HepG2 (cell line): ENCODE data around the gene SF1.

Experiments
- MIXL1 ChIP-seq: IDR thresholded peaks from 2 replicates; pipeline ENCODE4 v1.6.1; 2016
- NFRKB ChIP-seq: fragments of 450-650 bp; IDR thresholded peaks from 2 replicates; pipeline ENCODE4 v1.6.1; 2017
- RNF2 ChIP-seq: fragments of 450-650 bp; conservative IDR thresholded peaks from 2 replicates; pipeline ENCODE4 v1.6.1; 2016; ENCODE audit warnings: low read depth
- ZBTB21 ChIP-seq: sonication (generic); formaldehyde crosslinking; IDR thresholded peaks from 2 replicates; pipeline ENCODE4 v1.4.0; 2020; ENCODE audit warnings: missing genetic modification reagents
- TF ChIP-seq, protein P1 (sequence below): sonication (generic); formaldehyde crosslinking; IDR thresholded peaks from 2 replicates; pipeline ENCODE4 v1.8.1; 2023; ENCODE audit warnings: mild to moderate bottlenecking, missing genetic modification reagents

DNA sequence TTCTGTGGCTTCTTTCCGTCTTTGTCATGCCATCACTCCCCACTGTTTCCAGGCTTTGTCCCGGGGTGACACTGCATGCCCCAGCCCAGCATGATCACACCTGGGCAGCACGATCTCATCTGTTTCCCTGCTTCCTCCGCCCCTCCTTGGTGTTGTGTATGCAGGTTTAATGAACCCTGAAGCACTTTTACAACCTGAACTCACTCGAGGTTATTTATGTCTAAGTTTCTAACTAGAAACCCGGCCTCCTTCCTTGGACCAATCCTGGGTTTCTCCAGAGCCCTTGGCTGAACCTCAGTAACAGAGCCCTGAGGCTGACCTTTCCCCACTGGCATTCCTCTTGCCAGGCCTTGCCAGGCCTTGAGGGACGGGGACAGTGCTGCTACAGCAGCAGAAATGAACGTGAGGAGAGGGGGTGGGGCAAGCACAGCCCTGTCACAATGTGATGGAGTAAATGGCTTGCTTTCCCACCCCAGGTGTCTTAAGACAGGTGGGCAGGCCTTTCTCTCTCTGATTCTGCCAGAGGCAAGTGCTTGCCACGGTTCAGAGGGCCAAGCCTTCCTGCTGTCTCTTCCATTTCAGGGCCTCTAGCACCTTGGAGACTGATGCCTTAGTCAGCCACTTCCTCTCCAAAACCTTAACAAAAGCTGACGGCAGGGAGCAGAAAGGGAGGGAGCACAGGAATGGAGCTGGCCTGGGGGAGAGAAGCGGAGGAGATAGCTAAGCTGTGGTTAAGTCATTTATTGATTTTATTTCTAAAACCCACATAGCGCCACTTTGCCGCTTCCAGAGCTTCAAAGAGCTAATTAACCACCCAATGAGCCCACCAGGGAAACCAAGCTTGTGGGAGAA is 15.4 kb downstream of the SF1 start:
- TF ChIP-seq ZBTB21 (CRISPR knock-in tag), result no peak
- no peak for TF ChIP-seq NFRKB
- TF ChIP-seq RNF2, result no peak
- TF ChIP-seq MIXL1 (CRISPR knock-in tag), result no peak
- TF ChIP-seq, protein P1, sequence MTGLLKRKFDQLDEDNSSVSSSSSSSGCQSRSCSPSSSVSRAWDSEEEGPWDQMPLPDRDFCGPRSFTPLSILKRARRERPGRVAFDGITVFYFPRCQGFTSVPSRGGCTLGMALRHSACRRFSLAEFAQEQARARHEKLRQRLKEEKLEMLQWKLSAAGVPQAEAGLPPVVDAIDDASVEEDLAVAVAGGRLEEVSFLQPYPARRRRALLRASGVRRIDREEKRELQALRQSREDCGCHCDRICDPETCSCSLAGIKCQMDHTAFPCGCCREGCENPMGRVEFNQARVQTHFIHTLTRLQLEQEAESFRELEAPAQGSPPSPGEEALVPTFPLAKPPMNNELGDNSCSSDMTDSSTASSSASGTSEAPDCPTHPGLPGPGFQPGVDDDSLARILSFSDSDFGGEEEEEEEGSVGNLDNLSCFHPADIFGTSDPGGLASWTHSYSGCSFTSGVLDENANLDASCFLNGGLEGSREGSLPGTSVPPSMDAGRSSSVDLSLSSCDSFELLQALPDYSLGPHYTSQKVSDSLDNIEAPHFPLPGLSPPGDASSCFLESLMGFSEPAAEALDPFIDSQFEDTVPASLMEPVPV (CRISPR knock-in tag), result no peak
